Hepatocyte (in vitro differentiated cells): ENCODE measurements around the gene KCNN3.

Experiments used
- EZH2 ChIP-seq: fragments of 200-600 bp; sonication (generic); IDR thresholded peaks from 2 replicates; pipeline ENCODE4 v1.6.1; 2016; ENCODE audit warnings: antibody characterized with exemption, mild to moderate bottlenecking, borderline replicate concordance
- TF ChIP-seq, protein P1 (sequence below): fragments of 200-600 bp; sonication (generic); IDR thresholded peaks from 2 replicates; pipeline ENCODE4 v1.5.1; 2016; ENCODE audit warnings: antibody characterized with exemption, mild to moderate bottlenecking; ENCODE audit not compliant: poor library complexity

DNA sequence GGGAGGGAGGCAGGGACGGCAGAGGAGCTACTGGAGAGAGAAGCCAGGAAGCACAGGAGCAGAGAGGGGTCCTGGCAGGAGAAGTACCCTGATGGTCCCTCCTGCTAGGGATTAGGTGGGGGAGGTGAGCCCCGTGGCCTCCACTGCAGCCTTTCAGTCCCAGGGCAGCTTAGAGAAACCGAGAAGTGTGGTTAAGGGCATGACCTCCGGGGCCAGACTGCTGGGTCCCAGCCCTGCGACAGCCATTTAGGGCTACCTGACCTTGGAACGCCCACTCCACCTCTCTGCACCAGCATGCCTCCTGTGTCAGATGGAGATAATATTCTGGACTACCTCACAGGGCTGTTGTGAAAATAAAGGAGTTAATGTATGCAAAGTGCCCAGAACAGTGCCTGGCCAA is 47.4 kb downstream of the KCNN3 start:
- no peak for TF ChIP-seq EZH2
- TF ChIP-seq, protein P1, sequence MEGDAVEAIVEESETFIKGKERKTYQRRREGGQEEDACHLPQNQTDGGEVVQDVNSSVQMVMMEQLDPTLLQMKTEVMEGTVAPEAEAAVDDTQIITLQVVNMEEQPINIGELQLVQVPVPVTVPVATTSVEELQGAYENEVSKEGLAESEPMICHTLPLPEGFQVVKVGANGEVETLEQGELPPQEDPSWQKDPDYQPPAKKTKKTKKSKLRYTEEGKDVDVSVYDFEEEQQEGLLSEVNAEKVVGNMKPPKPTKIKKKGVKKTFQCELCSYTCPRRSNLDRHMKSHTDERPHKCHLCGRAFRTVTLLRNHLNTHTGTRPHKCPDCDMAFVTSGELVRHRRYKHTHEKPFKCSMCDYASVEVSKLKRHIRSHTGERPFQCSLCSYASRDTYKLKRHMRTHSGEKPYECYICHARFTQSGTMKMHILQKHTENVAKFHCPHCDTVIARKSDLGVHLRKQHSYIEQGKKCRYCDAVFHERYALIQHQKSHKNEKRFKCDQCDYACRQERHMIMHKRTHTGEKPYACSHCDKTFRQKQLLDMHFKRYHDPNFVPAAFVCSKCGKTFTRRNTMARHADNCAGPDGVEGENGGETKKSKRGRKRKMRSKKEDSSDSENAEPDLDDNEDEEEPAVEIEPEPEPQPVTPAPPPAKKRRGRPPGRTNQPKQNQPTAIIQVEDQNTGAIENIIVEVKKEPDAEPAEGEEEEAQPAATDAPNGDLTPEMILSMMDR: no peak
